PFSK-1 (cell line): Measurements from ENCODE around the gene KIF6.

Experiments
- FOXP2 ChIP-seq: optimal IDR thresholded peaks from 2 replicates; pipeline ENCODE3; 2011; ENCODE audit warnings: borderline replicate concordance, control low read depth, inconsistent platforms; ENCODE audit not compliant: insufficient read depth; ENCODE audit errors: extremely low read length, extremely low read depth
- POLR2AphosphoS5 ChIP-seq: IDR thresholded peaks from 2 replicates; pipeline ENCODE4 v1.6.1; 2012; ENCODE audit warnings: low read depth, mild to moderate bottlenecking, control low read depth, low read length, moderate library complexity
- REST ChIP-seq, 2 experiments: IDR thresholded peaks; 2 replicates each; pipeline versions ENCODE4 v1.6.1 to v1.8.0; 2011 to 2012; ENCODE audit warnings: low read depth in 2 of 2, low read length in 2 of 2, control low read depth in 1 of 2, inconsistent platforms in 1 of 2, mild to moderate bottlenecking in 1 of 2, moderate library complexity in 1 of 2; ENCODE audit not compliant: insufficient read depth in 1 of 2
- SIN3A ChIP-seq: IDR thresholded peaks from 2 replicates; pipeline ENCODE4 v1.6.1; 2012; ENCODE audit warnings: mild to moderate bottlenecking, low read length, moderate library complexity, borderline replicate concordance; ENCODE audit not compliant: insufficient read depth
- TAF1 ChIP-seq: IDR thresholded peaks from 2 replicates; pipeline ENCODE4 v1.6.1; 2012; ENCODE audit warnings: low read length, control low read depth, borderline replicate concordance; ENCODE audit not compliant: insufficient read depth

The KIF6 gene

GRCh38 chr6:39590871-39591393 is 134.3 kb downstream of the KIF6 start:
- TF ChIP-seq TAF1 (no peak), SIN3A (no peak), FOXP2 (no peak), REST (IDR thresholded peaks at IDR 0.05; ENCODE audit: insufficient read depth in 1 of 2, low read depth in 2 of 2, low read length in 2 of 2) (no peak), POLR2AphosphoS5 (no peak)

- TF ChIP-seq SIN3A (no peak), FOXP2 (no peak), REST (IDR thresholded peaks at IDR 0.05; ENCODE audit: insufficient read depth in 1 of 2, low read depth in 2 of 2, low read length in 2 of 2) (no peak), TAF1 (no peak), POLR2AphosphoS5 (no peak)
Observed at GRCh38 chr6:39587080-39587479, 138.1 kb downstream of the KIF6 start.

GRCh38 chr6:39585641-39586040 is 139.6 kb downstream of the KIF6 start:
- TF ChIP-seq POLR2AphosphoS5: no peak
- no peak for TF ChIP-seq REST (IDR thresholded peaks at IDR 0.05; ENCODE audit: insufficient read depth in 1 of 2, low read depth in 2 of 2, low read length in 2 of 2)
- no peak for TF ChIP-seq FOXP2
- no peak for TF ChIP-seq SIN3A
- no peak for TF ChIP-seq TAF1

- no peak for TF ChIP-seq SIN3A
- TF ChIP-seq FOXP2: no peak
- no peak for TF ChIP-seq TAF1
- no peak for TF ChIP-seq POLR2AphosphoS5
Observed at GRCh38 chr6:39577446-39578165, 147.6 kb downstream of the KIF6 start.

- no peak for TF ChIP-seq TAF1
Observed at GRCh38 chr6:39576556-39577303, 148.5 kb downstream of the KIF6 start.

GRCh38 chr6:39574991-39575390 is 150.2 kb downstream of the KIF6 start:
- no peak for TF ChIP-seq TAF1
